Measurements from ENCODE around the gene FOXRED1.
"Not testable (repeated sequence)": the region's sequence is repeated elsewhere in the genome, so short reads cannot be mapped to it uniquely, and the experiment has no call there.

Gene FOXRED1

DNA sequence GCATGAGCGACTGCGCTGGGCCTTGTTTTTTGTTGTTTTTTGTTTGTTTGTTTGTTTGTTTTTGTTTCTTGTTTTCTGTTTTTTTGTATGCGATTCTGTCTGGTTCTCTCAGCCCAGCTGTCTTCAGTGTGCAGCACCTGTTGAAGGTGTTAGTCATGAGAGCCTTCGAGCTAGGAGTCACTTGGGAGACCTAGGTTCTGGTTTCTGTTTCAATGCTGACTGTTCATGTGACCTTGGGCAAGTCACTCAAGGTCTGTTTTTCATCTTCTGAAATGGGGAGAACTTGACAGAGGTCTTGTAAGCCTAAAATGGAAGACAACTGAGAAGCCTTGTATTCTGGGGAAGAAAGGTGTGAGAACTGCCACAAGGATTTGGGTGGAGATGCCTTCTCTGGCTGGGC lies 36.7 kb downstream of the FOXRED1 start:
- H3K79me2 ChIP-seq = no peaks in the 10 kb centered on the region
- no peaks in the 10 kb centered on the region for H3K27me3 ChIP-seq (ENCODE audit: control insufficient read depth, insufficient read depth, low read length)
- H3K9ac ChIP-seq = no peak overlapping the region
- no peaks in the 10 kb centered on the region for H3K36me3 ChIP-seq (ENCODE audit: control insufficient read depth, insufficient read depth, low read length)
- no peak overlapping the region for H2AFZ ChIP-seq
- H3K9me3 ChIP-seq (ENCODE audit: control insufficient read depth, low read length) = no peaks in the 10 kb centered on the region
- H3K4me2 ChIP-seq (ENCODE audit: low read length) = no peak overlapping the region
- H3K4me1 ChIP-seq = peaks cover 3% of the 10 kb centered on the region
- H3K4me3 ChIP-seq (ENCODE audit: low read depth, low read length) = no peak overlapping the region
- TF ChIP-seq, protein P1, sequence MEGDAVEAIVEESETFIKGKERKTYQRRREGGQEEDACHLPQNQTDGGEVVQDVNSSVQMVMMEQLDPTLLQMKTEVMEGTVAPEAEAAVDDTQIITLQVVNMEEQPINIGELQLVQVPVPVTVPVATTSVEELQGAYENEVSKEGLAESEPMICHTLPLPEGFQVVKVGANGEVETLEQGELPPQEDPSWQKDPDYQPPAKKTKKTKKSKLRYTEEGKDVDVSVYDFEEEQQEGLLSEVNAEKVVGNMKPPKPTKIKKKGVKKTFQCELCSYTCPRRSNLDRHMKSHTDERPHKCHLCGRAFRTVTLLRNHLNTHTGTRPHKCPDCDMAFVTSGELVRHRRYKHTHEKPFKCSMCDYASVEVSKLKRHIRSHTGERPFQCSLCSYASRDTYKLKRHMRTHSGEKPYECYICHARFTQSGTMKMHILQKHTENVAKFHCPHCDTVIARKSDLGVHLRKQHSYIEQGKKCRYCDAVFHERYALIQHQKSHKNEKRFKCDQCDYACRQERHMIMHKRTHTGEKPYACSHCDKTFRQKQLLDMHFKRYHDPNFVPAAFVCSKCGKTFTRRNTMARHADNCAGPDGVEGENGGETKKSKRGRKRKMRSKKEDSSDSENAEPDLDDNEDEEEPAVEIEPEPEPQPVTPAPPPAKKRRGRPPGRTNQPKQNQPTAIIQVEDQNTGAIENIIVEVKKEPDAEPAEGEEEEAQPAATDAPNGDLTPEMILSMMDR (IDR thresholded peaks at IDR 0.05) = no peak
- H3K27ac ChIP-seq = no peak overlapping the region

GRCh38 chr11:126307706-126308105 lies 38.8 kb downstream of the FOXRED1 start:
- no peak overlapping the region for H3K27ac ChIP-seq
- no peaks in the 10 kb centered on the region for H3K36me3 ChIP-seq (ENCODE audit: control insufficient read depth, insufficient read depth, low read length)
- TF ChIP-seq, protein P1 (IDR thresholded peaks at IDR 0.05) = no peak
- no peaks in the 10 kb centered on the region for H3K27me3 ChIP-seq (ENCODE audit: control insufficient read depth, insufficient read depth, low read length)
- H3K4me2 ChIP-seq (ENCODE audit: low read length) = no peak overlapping the region
- no peaks in the 10 kb centered on the region for H3K9me3 ChIP-seq (ENCODE audit: control insufficient read depth, low read length)
- H2AFZ ChIP-seq = no peak overlapping the region
- no peak overlapping the region for H3K4me3 ChIP-seq (ENCODE audit: low read depth, low read length)
- no peaks in the 10 kb centered on the region for H3K79me2 ChIP-seq
- H3K4me1 ChIP-seq = peaks cover 3% of the 10 kb centered on the region
- no peak overlapping the region for H3K9ac ChIP-seq

- H3K4me1 ChIP-seq = peaks cover 3% of the 10 kb centered on the region
- no peaks in the 10 kb centered on the region for H3K27me3 ChIP-seq (ENCODE audit: control insufficient read depth, insufficient read depth, low read length)
- no peaks in the 10 kb centered on the region for H3K36me3 ChIP-seq (ENCODE audit: control insufficient read depth, insufficient read depth, low read length)
- H3K9ac ChIP-seq = no peak overlapping the region
- H2AFZ ChIP-seq = no peak overlapping the region
- no peaks in the 10 kb centered on the region for H3K79me2 ChIP-seq
- no peak overlapping the region for H3K4me2 ChIP-seq (ENCODE audit: low read length)
- no peak overlapping the region for H3K4me3 ChIP-seq (ENCODE audit: low read depth, low read length)
- H3K9me3 ChIP-seq (ENCODE audit: control insufficient read depth, low read length) = no peaks in the 10 kb centered on the region
- TF ChIP-seq, protein P1 (IDR thresholded peaks at IDR 0.05) = no peak
- no peak overlapping the region for H3K27ac ChIP-seq
Observed at GRCh38 chr11:126308271-126308671, 39.3 kb downstream of the FOXRED1 start.

DNA sequence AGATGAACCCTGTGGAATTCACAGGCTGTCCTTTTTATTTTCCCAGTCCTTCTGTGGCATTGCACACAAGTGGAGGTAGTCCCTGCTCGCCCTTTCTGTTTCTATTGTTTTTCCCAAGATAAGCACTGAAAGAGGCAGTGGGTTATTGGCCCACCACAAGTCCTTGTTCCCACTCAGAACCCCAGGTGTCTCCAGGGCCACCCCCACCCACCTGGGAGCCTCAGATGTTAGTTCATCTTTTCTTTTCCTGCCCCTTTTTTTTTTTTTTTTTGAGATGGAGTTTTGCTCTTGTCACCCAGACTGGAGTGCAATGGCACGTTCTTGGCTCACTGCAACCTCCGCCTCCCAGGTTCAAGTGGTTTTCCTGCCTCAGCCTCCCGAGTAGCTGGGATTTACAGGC lies 39.8 kb downstream of the FOXRED1 start:
- H3K4me3 ChIP-seq (ENCODE audit: low read depth, low read length); H3K79me2 ChIP-seq; H3K4me1 ChIP-seq; H2AFZ ChIP-seq; H3K36me3 ChIP-seq (ENCODE audit: control insufficient read depth, insufficient read depth, low read length); H3K9me3 ChIP-seq (ENCODE audit: control insufficient read depth, low read length); H3K27ac ChIP-seq; H3K9ac ChIP-seq; H3K27me3 ChIP-seq (ENCODE audit: control insufficient read depth, insufficient read depth, low read length); H3K4me2 ChIP-seq (ENCODE audit: low read length): not testable (repeated sequence)

DNA sequence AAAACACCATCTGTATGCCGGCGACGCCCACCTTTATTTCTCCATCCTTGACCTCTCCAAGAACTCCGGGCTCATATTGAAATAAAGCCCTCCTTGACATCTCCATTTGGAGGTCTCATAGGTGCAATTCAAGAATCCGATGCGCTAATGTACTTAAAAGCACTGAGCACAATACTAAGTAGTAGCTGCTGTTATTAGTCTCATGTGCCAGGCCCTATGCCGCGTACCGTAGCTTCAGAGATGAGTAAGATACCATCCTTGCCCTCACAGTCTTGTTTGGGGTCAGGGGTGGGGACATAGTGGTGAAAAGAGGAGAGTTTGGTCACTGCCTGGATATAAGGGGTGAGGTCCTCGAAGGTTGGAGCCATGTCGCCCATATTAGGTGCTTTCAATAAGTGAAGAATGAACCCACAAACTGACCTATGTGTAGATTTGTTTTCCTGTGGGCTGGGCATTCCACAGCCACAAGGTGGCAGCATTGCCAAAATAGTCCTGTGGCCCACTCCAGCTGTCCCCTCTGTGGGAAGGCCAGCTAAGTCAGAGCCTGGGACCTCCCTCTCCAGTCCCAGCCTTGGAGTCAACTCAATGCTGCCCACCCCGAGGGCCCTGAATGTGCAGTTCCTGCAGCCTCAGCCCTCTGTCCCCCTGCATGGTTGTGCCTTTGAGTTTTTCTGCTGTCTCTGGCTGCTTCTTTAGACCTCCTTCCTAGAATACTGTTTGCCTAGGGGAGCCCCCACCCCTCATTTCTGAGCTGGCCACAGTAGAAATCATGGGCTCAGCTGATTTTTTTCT lies 41.4 kb downstream of the FOXRED1 start:
- Histone ChIP-seq H3K4me1 (no peaks in the 10 kb centered on the region), H3K9me3 (ENCODE audit: control insufficient read depth, low read length) (no peaks in the 10 kb centered on the region), H3K27me3 (ENCODE audit: control insufficient read depth, insufficient read depth, low read length) (no peaks in the 10 kb centered on the region), H3K79me2 (no peaks in the 10 kb centered on the region), H3K4me2 (ENCODE audit: low read length) (no peak overlapping the region), H3K27ac (no peak overlapping the region), H3K36me3 (ENCODE audit: control insufficient read depth, insufficient read depth, low read length) (no peaks in the 10 kb centered on the region), H3K9ac (no peak overlapping the region), H3K4me3 (ENCODE audit: low read depth, low read length) (no peak overlapping the region), H2AFZ (no peak overlapping the region)
- TF ChIP-seq, protein P1 (IDR thresholded peaks at IDR 0.05) = peak; percentile 60
